ENCODE measurements around the gene PLG. TPM values are rescaled to one million over a fixed set of nuclear protein-coding genes. Genes with fewer than 3 reads are reported as not detected.

Gene PLG
- polyA plus RNA-seq, 3 donors = 9.3 to 14.2 (median 13.6) TPM

Other genes starting within 250 kb of the PLG start
- gene LPA, start 38.0 kb upstream of the PLG start, polyA plus RNA-seq (ENCODE audit: insufficient read length in 3 of 3) = under 1 TPM; 0.19 to 0.26 (median 0.25) TPM

All from renal pelvis (tissue), 3 donors.